WERI-Rb-1 (cell line): ENCODE data around the gene RAPGEF1.

Source experiments
- DNase-seq: peaks from one replicate; pipeline ENCODE4 v3.0.0-alpha.2; 2020
- H3K27ac ChIP-seq: fragments of 250-450 bp; sonication (Bioruptor Pico); 2 replicates; pipeline ENCODE4 v1.5.1; 2020; ENCODE audit warnings: mild to moderate bottlenecking, moderate library complexity
- H3K27me3 ChIP-seq: fragments of 250-450 bp; sonication (Bioruptor Pico); 2 replicates; pipeline ENCODE4 v1.5.1; 2021; ENCODE audit warnings: mild to moderate bottlenecking, low read depth, moderate library complexity; ENCODE audit not compliant: insufficient read depth, severe bottlenecking
- H3K36me3 ChIP-seq: fragments of 250-450 bp; sonication (Bioruptor Pico); 2 replicates; pipeline ENCODE4 v1.5.1; 2020; ENCODE audit warnings: mild to moderate bottlenecking, moderate library complexity
- H3K4me3 ChIP-seq: 2 replicates; pipeline ENCODE4 v1.5.1; 2011; ENCODE audit warnings: low read depth, mild to moderate bottlenecking, control low read depth, low read length
- H3K9me3 ChIP-seq: fragments of 250-450 bp; sonication (Bioruptor Pico); 2 replicates; pipeline ENCODE4 v1.5.1; 2021; ENCODE audit warnings: mild to moderate bottlenecking, moderate library complexity; ENCODE audit not compliant: severe bottlenecking
- TF ChIP-seq, protein P1 (sequence below): IDR thresholded peaks from 2 replicates; pipeline ENCODE4 v1.5.1; 2011; ENCODE audit warnings: low read depth, mild to moderate bottlenecking, control low read depth, inconsistent platforms, low read length

The RAPGEF1 gene

DNA sequence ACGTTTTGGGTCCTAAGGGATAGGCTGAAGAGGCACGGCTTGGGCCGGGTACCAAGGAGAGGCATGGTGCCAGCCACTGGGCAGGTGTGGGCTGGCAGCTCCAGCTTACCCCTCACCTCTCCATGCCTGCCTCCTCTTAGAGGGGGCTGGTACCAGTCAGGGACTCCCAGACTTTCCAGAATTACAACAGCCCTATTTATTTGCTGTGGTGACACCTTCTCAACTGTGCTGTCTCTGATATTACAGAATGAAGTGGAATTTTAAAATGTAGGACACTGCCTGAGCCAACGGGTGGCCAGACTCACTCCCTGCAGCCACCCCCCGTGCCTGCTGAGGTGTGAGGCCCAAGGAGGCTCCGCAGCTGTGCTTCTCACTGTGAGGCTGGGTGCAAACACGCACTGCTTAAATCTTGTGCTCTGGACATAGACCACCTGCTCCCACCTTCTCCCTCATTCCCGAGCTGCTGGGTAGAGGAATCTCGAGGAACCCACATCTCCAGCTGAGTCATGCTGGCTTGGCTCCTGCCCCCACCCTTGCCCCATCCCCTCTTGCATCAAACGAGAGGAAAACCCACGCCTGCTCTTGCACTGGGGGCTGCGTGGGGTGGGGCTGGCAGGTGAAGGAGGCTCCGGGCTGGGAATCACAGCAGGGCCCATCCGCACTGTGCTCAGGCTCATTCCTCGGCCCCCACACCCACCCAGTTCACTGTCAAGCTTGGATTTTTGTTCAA, 146.6 kb downstream of the RAPGEF1 start:
- H3K4me3 ChIP-seq, result no peak overlapping the region
- TF ChIP-seq, protein P1, sequence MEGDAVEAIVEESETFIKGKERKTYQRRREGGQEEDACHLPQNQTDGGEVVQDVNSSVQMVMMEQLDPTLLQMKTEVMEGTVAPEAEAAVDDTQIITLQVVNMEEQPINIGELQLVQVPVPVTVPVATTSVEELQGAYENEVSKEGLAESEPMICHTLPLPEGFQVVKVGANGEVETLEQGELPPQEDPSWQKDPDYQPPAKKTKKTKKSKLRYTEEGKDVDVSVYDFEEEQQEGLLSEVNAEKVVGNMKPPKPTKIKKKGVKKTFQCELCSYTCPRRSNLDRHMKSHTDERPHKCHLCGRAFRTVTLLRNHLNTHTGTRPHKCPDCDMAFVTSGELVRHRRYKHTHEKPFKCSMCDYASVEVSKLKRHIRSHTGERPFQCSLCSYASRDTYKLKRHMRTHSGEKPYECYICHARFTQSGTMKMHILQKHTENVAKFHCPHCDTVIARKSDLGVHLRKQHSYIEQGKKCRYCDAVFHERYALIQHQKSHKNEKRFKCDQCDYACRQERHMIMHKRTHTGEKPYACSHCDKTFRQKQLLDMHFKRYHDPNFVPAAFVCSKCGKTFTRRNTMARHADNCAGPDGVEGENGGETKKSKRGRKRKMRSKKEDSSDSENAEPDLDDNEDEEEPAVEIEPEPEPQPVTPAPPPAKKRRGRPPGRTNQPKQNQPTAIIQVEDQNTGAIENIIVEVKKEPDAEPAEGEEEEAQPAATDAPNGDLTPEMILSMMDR, result no peak
- H3K9me3 ChIP-seq, result no peaks in the 10 kb centered on the region
- H3K27ac ChIP-seq, result no peak overlapping the region
- no peaks in the 10 kb centered on the region for H3K27me3 ChIP-seq
- DNase-seq, result no peak
- H3K36me3 ChIP-seq, result peaks cover 37% of the 10 kb centered on the region

DNA sequence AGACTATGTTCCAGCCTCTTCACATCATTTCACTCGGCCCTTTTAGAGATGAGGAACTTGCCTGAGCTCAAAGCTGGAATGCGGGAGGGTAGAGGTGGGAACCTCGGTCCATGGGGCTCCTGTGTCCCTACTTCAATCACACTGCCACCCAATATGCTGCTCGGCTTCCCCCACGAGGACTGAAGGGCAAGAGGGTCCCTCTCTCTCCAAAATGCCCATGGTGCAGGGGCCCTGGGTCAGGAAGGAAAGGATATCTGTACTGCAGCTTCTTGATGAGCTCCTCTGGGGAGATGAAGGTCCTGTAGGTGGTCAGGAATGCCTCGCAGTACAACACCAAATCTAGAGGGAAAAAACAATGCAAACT, 148.0 kb downstream of the RAPGEF1 start:
- no peaks in the 10 kb centered on the region for H3K27me3 ChIP-seq
- no peak overlapping the region for H3K4me3 ChIP-seq
- H3K9me3 ChIP-seq, result no peaks in the 10 kb centered on the region
- peaks cover 34% of the 10 kb centered on the region for H3K36me3 ChIP-seq
- DNase-seq, result no peak
- TF ChIP-seq, protein P1, result no peak
- peak overlapping the region; percentile 0 for H3K27ac ChIP-seq

DNA sequence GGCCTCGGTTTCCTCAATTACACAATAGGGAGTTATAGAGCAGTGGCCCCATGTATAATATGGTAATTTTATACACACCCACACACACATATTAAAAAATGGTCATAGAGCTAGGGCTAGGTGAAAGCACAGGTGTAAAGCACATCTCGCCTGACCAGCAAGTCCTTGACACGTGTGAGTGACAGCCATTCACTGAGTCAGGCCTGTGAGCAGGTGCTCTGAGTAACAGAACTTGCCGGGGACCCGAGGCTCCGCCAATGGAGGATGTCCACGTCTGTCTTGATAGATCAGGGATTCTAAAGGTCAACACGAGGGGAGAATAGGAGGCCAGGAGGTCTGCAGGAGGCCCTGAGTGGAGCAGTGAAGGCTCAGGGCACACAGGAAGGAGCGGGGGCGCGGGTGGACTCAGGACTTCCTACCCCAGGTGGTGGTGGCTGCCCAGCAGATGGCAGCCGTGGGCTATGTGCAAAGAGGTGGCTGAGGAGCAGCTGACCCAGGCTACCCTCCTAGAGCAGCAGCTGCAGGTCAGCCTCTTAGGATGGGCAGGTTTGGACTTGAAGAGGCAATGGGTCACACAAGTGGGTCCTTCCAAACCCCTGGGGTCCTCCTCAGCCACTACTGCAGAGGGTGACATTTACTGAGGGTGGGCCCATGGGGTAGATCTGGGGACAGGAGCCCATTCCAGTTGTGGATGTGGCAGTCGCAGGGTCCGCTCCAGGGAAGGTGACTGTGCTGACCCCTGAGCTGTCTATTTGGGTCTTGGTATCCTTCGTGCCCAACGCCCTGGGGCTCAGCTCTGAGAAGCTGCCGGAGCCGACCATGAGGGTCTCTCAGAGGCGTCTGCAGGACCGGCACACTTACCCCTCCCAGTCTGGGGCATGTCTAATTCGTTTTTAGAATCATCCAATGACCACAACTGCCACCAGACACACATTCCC, 148.7 kb downstream of the RAPGEF1 start:
- Histone ChIP-seq H3K9me3 (no peaks in the 10 kb centered on the region), H3K27ac (peak overlapping the region; percentile 0), H3K36me3 (peaks cover 30% of the 10 kb centered on the region), H3K27me3 (no peaks in the 10 kb centered on the region), H3K4me3 (no peak overlapping the region)
- DNase-seq, result peak; percentile 94
- TF ChIP-seq, protein P1, result peak; percentile 99

DNA sequence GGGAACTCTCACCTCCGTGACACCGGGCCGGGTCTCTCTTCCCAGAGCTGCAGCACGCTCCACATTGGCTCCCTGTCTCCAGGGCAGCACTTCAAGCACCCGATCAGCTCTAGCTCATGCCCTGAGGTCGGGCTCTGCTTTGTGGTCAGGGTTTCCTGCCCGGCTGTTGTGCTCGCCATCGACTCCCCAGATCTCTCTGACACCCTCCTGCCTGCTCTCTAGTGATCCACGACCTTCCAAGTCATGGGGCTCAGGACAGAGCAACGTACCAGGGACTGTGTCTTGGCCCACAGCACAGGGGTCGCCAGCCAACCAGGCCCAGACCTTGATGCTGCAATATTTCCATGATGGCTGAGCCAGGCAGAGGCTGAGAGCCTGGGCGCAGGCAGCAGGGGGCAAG, 149.4 kb downstream of the RAPGEF1 start:
- peaks cover 24% of the 10 kb centered on the region for H3K36me3 ChIP-seq
- no peaks in the 10 kb centered on the region for H3K9me3 ChIP-seq
- H3K4me3 ChIP-seq, result no peak overlapping the region
- no peak overlapping the region for H3K27ac ChIP-seq
- no peaks in the 10 kb centered on the region for H3K27me3 ChIP-seq
- TF ChIP-seq, protein P1, result no peak
- no peak for DNase-seq

DNA sequence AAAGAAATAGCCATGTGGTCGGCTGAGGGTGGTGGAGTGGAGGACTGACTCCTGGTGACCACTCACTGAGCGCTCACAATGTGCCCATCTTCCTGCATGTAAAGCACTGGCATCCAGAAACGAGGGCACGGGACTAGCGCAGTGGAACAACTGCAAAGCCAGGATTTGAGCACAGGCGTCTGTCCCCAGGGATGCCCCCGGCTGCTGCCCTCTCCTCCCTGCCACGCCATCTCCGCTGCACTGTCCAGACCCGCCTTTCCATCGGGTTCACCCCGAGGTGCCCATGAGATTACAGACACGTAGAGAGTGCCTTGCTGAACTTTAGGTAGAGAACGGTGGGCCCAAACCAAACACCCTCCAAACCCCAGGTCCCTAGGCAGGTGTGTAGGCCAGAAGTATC, 149.9 kb downstream of the RAPGEF1 start:
- DNase-seq, result no peak
- no peak overlapping the region for H3K4me3 ChIP-seq
- H3K27ac ChIP-seq, result no peak overlapping the region
- TF ChIP-seq, protein P1, result no peak
- H3K36me3 ChIP-seq, result peaks cover 24% of the 10 kb centered on the region
- no peaks in the 10 kb centered on the region for H3K27me3 ChIP-seq
- H3K9me3 ChIP-seq, result no peaks in the 10 kb centered on the region
